HG02759 (cell line): Measurements from ENCODE around the gene DIPK1B.

Experiments
- ATAC-seq: cut with Tn5 transposase; IDR thresholded peaks from one replicate; pipeline ENCODE4 v1.9.1; 2021; ENCODE audit warnings: mild to moderate bottlenecking, moderate library complexity; ENCODE audit not compliant: unreplicated experiment

DIPK1B gene

DNA sequence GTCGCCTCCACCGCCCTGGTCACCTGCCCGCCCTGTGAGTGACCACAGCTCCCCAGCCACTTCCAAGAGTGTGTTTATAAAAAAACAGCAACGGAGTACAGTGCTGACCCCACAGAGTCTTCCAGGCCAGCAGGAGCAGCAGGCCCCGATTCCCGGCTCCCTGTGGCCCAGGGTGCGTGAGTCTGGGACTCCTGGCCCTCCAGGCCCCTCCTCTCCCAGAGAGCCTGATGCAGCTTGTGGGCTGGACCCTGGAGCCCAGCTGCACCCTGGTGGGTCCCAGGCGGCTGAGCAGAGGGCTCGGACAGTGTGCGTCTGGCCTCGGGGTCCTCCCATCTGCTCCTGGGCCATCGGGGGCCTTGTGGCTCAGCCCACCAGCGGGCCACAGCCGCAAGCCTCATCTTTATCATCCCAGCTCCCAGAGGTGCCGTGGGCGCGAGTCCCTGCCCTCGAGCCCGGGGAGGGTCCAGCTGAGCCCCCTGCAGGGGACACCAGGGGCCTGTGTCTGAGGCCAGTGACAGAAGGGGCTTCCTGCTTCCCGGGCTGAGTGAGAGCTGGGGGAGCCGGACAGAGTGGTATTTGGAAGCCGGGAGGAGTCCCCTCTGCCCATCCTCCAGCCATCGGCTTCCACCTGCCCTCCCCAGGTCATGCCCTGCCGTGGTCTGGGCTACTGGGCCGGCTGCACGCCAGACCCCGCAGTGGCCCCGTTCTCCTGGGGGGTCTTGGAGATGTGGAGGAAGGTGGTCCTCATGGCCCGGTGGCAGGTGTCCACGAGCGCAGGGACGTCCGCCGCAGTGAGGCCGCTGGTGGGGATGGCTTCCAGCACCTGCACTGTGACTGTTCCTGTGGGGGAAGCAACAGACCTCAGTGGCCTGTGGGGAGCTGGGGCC lies 39.0 kb upstream of the DIPK1B start:
- ATAC-seq = no peak

DNA sequence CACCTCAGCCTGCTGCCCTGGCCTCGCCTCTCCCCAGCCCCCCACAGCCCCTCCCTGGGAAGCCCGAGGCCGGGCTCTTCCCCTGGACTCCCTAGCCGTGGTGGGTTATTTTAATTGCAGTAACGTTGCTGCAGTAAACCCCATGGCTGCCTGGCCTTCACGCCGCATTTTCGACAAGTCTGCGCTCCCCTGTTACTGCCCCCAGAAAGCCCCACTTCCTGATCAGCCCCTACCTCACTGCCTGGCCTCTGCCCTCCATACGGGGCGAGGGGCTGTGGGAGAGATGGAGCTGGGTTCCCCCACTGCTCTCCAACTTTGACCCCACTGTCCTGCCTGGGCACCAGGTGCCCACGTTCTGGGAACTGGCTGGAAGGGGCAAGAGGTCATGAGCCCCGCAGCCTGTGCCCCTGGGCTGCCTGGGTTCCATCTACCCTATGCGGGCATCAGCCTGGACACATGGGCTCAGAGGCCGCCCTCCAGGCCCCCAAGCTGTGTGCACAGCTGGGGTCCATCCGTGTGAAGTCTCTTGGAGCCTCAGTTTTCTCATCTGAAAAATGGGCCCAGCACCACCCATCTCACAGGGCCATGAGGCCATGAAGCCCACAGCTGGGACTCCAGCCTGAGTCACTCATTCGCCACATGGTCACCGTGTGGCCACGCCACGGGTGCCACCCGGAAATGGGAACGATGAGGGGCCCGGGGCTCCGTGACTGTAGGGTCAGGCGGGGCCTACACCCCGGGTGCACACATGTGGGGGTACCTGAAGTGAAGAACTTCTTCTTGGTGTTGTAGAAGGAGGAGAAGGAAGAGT lies 38.2 kb upstream of the DIPK1B start:
- no peak for ATAC-seq

DNA sequence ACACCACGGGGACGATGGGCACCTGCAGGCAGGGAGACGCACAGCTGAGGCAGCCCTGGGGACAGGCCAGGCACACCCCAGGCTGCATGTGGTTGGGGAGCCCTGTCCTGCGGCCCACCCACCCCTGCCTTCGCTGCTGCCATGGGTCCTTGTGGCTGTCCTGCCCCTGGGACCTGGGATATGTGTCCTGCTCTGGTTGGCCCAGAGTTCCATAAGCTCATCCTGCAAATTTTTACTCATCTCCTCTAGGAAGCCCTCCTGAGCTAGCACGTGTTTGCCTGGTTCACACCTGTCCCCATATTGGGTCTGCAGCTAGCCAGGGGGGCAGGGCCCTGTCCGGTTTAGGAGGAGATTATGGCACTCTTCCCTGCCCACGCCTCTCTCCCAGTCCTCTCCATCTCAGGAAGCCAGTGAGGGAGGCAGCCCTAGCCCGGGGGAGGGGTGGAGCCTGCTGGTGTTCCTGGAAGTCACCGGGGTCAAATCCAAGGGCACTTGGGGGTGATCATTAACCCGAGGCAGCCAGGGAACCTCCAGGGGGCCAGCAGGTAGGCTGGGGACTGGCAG lies 37.5 kb upstream of the DIPK1B start:
- no peak for ATAC-seq

DNA sequence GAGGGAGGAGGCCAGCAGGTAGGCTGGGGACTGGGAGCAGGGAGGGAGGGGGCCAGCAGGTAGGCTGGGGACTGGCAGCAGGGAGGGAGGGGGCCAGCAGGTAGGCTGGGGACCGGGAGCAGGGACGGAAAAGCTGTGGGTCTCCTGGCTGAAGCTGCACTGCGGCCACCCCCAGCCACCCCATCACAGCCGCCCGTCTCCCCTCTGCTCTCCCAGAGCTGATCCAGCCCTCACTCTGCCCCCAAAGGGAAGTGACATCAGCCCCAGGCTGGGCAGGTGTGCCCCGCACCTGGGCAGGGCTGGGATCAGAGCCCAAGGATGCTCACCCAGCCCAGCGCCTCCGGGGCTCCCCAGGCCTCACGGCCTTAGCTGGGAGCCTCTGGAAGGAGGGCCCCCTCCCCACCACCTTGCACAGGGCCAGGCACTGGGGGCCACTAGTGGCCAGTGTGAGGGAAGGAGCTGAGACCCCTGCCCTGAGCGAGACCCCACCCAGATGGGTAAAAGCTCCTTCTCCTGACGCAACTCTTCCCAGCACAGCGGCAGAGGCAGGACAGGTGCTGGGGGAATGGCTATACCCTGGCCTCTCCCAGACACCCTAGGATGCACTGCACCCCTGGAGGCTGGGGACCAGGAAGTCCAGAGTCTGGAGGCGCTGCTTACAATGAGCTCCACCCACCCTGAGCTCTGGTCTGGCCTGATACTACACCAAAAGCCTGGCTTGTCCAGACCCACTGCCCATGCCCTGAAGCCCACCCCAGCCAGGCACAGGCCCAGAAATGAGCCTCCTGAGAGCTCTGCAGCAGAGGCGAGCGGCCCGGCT lies 36.7 kb upstream of the DIPK1B start:
- no peak for ATAC-seq

GRCh38 chr9:136676297-136676794 lies 36.0 kb upstream of the DIPK1B start:
- ATAC-seq = no peak

DNA sequence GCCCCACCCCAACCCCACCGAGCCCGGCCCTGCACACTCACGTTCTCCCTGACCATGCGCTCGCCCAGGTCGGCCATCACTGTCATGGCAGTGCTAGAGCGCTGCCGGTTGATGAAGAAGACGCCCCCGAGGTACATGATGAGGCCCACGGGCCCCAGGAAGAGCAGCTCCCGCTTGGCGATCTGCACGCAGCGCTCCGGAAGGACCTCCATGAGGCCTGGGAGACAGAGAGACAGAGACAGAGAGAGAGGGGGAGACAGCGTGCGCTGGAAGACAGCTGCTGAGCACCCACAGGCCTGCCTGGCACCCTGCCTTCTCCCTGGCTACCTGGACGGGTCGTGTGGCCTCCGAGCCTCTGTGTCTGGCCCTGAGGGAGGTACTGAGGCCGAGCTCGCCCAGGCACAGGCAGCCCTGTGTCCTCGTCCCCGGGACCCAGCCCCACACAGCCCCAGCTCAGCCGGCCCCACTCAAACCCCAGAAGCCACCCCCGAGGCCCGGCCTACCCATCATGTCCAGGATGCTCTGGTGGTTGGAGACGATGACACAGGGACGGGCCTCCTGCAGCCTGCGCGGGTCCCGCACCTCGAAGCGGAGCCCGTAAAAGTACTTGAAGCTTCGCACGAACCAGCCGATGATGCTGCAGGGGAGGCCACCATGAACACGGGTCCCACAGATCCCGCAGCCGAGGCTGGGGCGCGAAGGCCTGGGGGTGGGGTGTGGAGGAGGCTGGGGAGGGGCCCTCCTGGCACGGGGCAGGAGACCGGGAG lies 35.3 kb upstream of the DIPK1B start:
- no peak for ATAC-seq

GRCh38 chr9:136678034-136678433 lies 34.3 kb upstream of the DIPK1B start:
- no peak for ATAC-seq

GRCh38 chr9:136678624-136679023 lies 33.7 kb upstream of the DIPK1B start:
- ATAC-seq = no peak

DNA sequence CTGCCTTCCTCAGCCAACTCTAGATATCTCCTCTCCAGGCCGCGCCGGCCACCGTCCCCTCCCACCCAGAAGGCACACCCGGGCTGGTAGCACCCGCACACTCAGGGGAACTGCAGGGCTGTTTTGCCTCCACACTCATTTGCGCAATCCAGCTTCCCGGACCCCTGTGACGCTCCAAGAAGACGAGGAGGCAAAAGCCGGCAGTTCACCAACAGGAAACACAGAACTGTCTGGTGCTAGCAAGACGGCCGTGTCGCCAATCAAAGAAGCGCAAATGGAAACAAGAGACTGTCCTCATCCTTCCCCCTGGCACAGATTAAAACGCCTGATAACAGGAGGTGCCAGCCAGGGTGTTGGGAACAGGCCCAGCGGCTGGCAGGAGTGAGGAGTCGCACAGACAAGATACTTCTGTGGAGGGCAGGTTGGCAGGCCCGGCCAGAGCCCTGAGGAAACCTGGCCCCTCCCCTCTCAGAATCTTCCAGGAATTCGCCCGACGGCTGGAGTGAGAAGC lies 32.9 kb upstream of the DIPK1B start:
- no peak for ATAC-seq

DNA sequence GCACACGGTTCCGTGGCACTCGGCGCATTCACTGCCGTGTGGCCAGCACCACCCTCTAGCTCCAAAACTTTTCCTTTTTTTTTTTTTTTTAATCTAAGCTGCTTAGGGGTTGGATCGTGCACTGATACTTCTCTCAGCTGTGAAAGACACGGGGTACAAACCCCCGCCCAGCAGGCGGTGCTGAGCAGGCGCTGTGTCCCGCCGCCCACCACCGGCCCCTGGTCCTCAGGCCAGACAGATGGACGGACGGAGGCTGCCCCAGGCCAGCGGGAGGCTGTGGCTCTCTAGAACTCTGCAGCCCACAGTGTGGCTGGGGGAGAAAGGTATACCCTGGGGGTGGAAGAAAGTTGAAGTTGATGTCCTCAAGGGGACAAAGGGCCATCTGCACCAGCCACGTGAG lies 31.3 kb upstream of the DIPK1B start:
- no peak for ATAC-seq

- no peak for ATAC-seq
Observed at GRCh38 chr9:136681945-136682699, 30.2 kb upstream of the DIPK1B start.

DNA sequence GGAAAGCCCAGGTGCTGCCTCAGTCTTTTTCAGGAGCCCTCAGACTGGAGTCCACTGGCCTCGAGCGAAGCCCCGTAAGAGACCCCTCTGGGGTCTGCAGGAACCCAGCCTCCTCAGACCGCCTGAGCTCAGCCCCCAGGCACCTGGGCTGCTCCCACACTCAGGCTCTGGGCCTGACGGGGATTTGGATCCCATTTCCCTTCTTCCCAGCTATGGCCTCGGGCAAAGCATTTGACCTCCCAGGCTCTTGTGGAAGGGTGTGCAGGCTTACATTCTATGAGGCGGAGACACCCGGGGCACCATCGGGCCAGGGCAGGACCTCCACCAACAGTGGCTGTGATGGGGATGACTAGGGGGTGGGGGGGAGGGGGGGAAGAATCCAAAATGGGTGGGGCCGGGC lies 29.7 kb upstream of the DIPK1B start:
- ATAC-seq = no peak

GRCh38 chr9:136683173-136683745 lies 29.1 kb upstream of the DIPK1B start:
- ATAC-seq = no peak

DNA sequence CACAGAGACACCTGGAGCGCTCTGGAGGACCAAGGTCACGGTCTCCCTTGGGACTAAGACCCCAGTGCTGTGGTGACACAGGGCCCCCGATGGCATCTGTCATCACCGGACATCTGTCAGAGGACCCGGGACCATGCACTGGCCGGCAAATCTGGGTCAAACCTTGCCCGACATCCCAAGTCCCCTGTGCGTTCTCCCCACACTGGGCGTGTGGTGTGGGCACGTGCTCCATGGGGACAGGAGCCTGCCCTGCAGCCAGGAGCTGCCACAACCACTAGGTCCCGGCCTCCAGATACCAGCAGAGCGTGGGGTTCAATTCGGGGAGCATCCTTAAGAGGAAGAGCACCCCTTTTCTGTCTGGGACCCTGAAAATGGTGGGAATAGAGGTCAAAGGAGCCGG lies 28.6 kb upstream of the DIPK1B start:
- no peak for ATAC-seq

- no peak for ATAC-seq
Observed at GRCh38 chr9:136684339-136684738, 28.0 kb upstream of the DIPK1B start.

- no peak for ATAC-seq
Observed at GRCh38 chr9:136684799-136685198, 27.6 kb upstream of the DIPK1B start.

- ATAC-seq = no peak
Observed at GRCh38 chr9:136685216-136685615, 27.2 kb upstream of the DIPK1B start.

DNA sequence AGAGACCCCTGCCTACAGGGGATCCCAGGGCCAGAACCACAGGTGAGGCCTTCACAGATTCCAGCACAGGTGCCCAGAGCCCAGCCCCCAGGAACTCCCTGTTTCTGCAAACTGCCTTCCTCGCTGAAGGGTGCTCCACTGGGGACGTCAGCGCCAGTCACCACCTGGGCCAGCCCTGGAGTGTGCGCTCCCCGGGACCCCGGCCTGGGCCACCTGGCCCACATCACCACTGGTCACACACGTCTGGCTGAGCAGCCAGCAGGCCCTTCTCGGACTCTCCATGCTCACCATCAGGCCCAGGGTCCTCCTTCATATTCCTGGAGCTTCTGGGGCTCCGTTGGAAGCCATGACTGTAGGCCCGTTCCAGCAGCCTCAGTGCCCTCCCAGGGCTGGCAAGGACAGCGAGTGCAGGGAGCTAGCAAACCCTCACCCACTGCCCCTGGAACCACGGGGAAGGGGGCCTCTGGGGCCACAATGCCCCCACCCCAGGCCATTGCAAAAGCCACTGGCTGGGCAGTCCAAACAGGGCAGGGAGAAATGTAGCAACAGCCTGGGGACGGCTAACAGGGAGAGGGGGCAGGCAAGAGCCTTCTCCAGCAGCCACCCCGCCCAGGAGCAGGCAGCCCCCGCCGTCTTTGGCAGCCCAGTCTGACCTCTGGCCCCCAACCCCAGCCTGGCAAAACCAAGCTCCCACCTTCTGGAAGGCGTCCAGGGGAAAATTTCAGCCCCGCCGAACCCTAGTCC lies 26.4 kb upstream of the DIPK1B start:
- no peak for ATAC-seq
